Mesenchymal stem cell (in vitro differentiated cells and primary cell): ENCODE measurements around the gene NPW.

Experiments used
- DNase-seq: peaks from one replicate; pipeline ENCODE4 v3.0.0-alpha.2; 2013
- H2AFZ ChIP-seq: one replicate; pipeline ENCODE4 v1.6.1; 2013; ENCODE audit warnings: low read depth, mild to moderate bottlenecking, control low read depth, inconsistent platforms, low read length, moderate library complexity
- H2AK5ac ChIP-seq: 2 replicates; pipeline ENCODE4 v1.6.1; 2013; ENCODE audit warnings: low read length, moderate library complexity, mild to moderate bottlenecking, inconsistent platforms; ENCODE audit not compliant: severe bottlenecking
- H2BK120ac ChIP-seq: one replicate; pipeline ENCODE4 v1.6.1; 2013; ENCODE audit warnings: low read depth, mild to moderate bottlenecking, inconsistent platforms, low read length, moderate library complexity
- H2BK12ac ChIP-seq, 2 experiments: one replicate each; pipeline ENCODE4 v1.6.1; 2013; ENCODE audit warnings: inconsistent platforms in 2 of 2, low read length in 2 of 2, mild to moderate bottlenecking in 2 of 2, moderate library complexity in 2 of 2, control low read depth in 1 of 2
- H2BK15ac ChIP-seq: one replicate; pipeline ENCODE4 v1.6.1; 2013; ENCODE audit warnings: mild to moderate bottlenecking, low read depth, inconsistent platforms; ENCODE audit not compliant: poor library complexity, severe bottlenecking
- H2BK5ac ChIP-seq: 2 replicates; pipeline ENCODE4 v1.6.1; 2013; ENCODE audit warnings: low read depth, mild to moderate bottlenecking, low read length, control low read depth, inconsistent platforms; ENCODE audit not compliant: poor library complexity, severe bottlenecking
- H3K14ac ChIP-seq, 2 experiments: one replicate each; pipeline ENCODE4 v1.6.1; 2013; ENCODE audit warnings: inconsistent platforms in 2 of 2, low read length in 2 of 2, control low read depth in 1 of 2, mild to moderate bottlenecking in 1 of 2, moderate library complexity in 1 of 2
- H3K18ac ChIP-seq, 2 experiments: one replicate each; pipeline ENCODE4 v1.6.1; 2013; ENCODE audit warnings: inconsistent platforms in 2 of 2, low read length in 2 of 2, control low read depth in 1 of 2, low read depth in 1 of 2, mild to moderate bottlenecking in 1 of 2
- H3K23ac ChIP-seq, 2 experiments: one replicate each; pipeline ENCODE4 v1.6.1; 2013; ENCODE audit warnings: inconsistent platforms in 2 of 2, low read length in 2 of 2, mild to moderate bottlenecking in 2 of 2, moderate library complexity in 2 of 2, control low read depth in 1 of 2
- H3K27ac ChIP-seq: 2 replicates; pipeline ENCODE4 v1.5.1; 2013; ENCODE audit warnings: mild to moderate bottlenecking, moderate library complexity, low read length, control low read depth, inconsistent platforms; ENCODE audit not compliant: poor library complexity, severe bottlenecking
- H3K27me3 ChIP-seq, 2 experiments: 2 replicates each; pipeline versions ENCODE4 v1.6.1 to v1.7.0; 2013; ENCODE audit warnings: low read length in 2 of 2, mild to moderate bottlenecking in 2 of 2, moderate library complexity in 2 of 2, control low read depth in 1 of 2, inconsistent platforms in 1 of 2; ENCODE audit not compliant: control insufficient read depth in 1 of 2, insufficient read depth in 1 of 2
- H3K36me3 ChIP-seq, 2 experiments: 2 replicates each; pipeline versions ENCODE4 v1.6.1 to v1.7.0; 2013; ENCODE audit warnings: low read length in 2 of 2, control low read depth in 1 of 2, inconsistent platforms in 1 of 2, low read depth in 1 of 2, mild to moderate bottlenecking in 1 of 2; ENCODE audit not compliant: insufficient read depth in 2 of 2, control insufficient read depth in 1 of 2
- H3K4ac ChIP-seq, 2 experiments: one replicate each; pipeline ENCODE4 v1.6.1; 2013; ENCODE audit warnings: inconsistent platforms in 2 of 2, low read length in 2 of 2, mild to moderate bottlenecking in 2 of 2, moderate library complexity in 2 of 2, control low read depth in 1 of 2, low read depth in 1 of 2
- H3K4me1 ChIP-seq: 2 replicates; pipeline ENCODE4 v1.6.1; 2013; ENCODE audit warnings: low read depth, low read length, control low read depth; ENCODE audit not compliant: control insufficient read depth, insufficient read depth
- H3K4me2 ChIP-seq: 2 replicates; pipeline ENCODE4 v1.6.1; 2013; ENCODE audit warnings: low read length, mild to moderate bottlenecking, inconsistent platforms; ENCODE audit not compliant: poor library complexity, severe bottlenecking
- H3K4me3 ChIP-seq, 2 experiments: 2 replicates each; pipeline versions ENCODE4 v1.5.1 to v1.7.0; 2013; ENCODE audit warnings: low read length in 2 of 2, mild to moderate bottlenecking in 2 of 2, control low read depth in 1 of 2, low read depth in 1 of 2; ENCODE audit not compliant: insufficient read depth in 1 of 2
- H3K79me1 ChIP-seq: replicated peaks from 2 replicates; pipeline ENCODE4 v1.6.1; 2013; ENCODE audit warnings: mild to moderate bottlenecking, control low read depth, low read length, inconsistent platforms; ENCODE audit not compliant: poor library complexity, severe bottlenecking
- H3K9ac ChIP-seq: 2 replicates; pipeline ENCODE4 v1.7.0; 2013; ENCODE audit warnings: mild to moderate bottlenecking, low read length, moderate library complexity
- H3K9me3 ChIP-seq: 2 replicates; pipeline ENCODE4 v1.7.0; 2013; ENCODE audit warnings: mild to moderate bottlenecking, low read length; ENCODE audit not compliant: control insufficient read depth
- H4K8ac ChIP-seq: one replicate; pipeline ENCODE4 v1.6.1; 2013; ENCODE audit warnings: inconsistent platforms, mild to moderate bottlenecking, low read length, moderate library complexity
- H4K91ac ChIP-seq: one replicate; pipeline ENCODE4 v1.6.1; 2013; ENCODE audit warnings: mild to moderate bottlenecking, low read length, inconsistent platforms
- WGBS: methylation state at CpG from one replicate; pipeline ENCODE4 v1.1.7; 2013; ENCODE audit warnings: mixed read lengths; 5-methylcytosine and 5-hydroxymethylcytosine counted together

Gene NPW

DNA sequence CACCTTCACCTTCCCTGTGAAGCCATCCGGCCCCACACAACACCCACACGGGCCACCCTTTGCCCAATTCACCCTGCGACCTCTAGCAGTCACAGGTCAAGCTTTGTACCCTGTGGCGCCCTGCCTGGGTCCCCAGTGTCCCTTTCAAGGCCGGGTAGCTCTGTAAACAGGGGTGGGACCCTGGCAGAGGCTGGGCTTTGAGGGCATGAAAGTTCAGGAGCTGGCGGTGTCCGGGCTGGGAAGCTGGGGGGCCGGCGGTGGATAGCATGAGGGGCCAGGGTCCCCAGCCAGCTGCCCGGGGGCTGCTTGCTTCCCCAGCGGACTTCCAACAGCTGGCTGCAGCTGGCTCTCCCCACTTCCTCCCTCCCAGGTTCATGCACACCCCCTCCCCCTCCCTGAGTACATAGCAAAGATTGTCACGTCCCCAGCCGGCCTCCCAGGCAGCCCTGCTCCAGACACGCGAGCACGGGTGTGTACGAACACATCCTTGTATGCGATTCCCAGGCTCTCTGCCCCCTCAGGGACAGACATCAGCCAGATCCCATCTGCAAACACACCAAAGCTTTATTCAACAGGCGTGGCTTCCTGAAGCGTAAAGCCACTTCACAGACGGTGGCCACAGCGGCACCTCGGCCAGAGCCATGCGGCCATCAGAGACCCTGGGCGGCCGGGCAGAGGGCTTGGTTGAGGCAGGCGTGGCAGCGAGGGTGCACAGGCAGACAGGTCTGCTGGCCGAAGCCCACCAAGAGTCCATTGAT lies 19.9 kb downstream of the NPW start:
- Histone ChIP-seq H2AK5ac (peak overlapping the region; percentile 24), H4K8ac (peak overlapping the region; percentile 95), H4K91ac (peak overlapping the region; percentile 95), H3K4ac (peak overlapping the region; percentile 77 to 83), H2AFZ (no peak overlapping the region), H3K27ac (peak overlapping the region; percentile 25), H2BK5ac (peak overlapping the region; percentile 47), H3K4me2 (no peak overlapping the region), H3K23ac (no peak overlapping the region), H3K9ac (peak overlapping the region; percentile 21), H3K9me3 (no peaks in the 10 kb centered on the region), H3K4me3 (no peak overlapping the region), H3K4me1 (peaks cover 91% of the 10 kb centered on the region), H3K18ac (peak overlapping the region; percentile 50 to 97), H3K27me3 (no peaks in the 10 kb centered on the region), H2BK15ac (peak overlapping the region; percentile 55), H3K14ac (peak overlapping the region in 1 of 2 experiments; percentile 22), H2BK12ac (peak overlapping the region; percentile 94 to 95), H3K36me3 (peaks cover 0 to 62% of the 10 kb centered on the region in 2 experiments), H3K79me1 (peaks cover 10% of the 10 kb centered on the region), H2BK120ac (peak overlapping the region; percentile 87)
- WGBS = 37% methylated on average over 28 of the region's 29 CpGs
- DNase-seq = peak; percentile 97

DNA sequence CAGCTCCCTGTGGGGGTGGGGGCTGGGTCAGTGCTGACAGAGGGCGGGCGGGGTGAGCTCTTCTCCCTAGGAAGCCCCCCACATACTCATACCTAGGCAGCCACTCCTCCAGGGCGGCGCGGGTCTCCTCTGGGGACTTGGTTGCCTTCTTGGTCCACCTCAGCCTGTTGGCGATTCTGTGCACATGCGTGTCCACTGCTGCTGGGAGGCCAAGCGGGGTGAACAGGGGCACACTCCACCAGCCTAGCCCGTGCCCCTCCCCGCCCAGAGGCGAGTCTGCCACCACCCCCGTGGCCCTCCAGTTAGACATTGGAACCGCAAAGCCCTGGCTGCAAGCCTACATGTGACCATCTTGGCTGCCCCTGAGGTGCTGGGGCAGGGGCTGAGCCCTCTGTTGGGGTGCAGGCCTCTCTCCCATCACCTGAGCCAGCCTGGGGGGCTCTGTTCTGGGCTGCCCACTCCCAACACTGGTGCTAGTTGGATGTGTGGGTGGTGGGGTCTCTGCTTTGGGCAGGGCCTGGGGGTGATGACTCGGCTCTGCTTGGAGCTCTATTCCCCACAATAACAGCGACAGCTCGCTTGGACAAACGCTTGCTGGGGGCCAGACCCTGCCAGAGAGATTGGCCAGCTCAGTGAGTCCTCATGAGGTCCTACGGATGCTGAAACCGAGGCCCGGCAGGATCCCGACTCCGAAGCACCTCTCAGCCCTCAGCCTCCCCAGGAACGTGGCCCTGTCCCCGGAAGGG lies 20.6 kb downstream of the NPW start:
- H3K4ac ChIP-seq = peak overlapping the region; percentile 21 to 83
- peaks cover 86% of the 10 kb centered on the region for H3K4me1 ChIP-seq
- H3K23ac ChIP-seq = no peak overlapping the region
- peak overlapping the region; percentile 87 for H2BK120ac ChIP-seq
- H3K9me3 ChIP-seq = no peaks in the 10 kb centered on the region
- peak overlapping the region; percentile 95 for H4K91ac ChIP-seq
- no peaks in the 10 kb centered on the region for H3K27me3 ChIP-seq
- no peak overlapping the region for H2BK5ac ChIP-seq
- peak overlapping the region; percentile 50 to 86 for H3K18ac ChIP-seq
- H2AFZ ChIP-seq = no peak overlapping the region
- H3K4me2 ChIP-seq = no peak overlapping the region
- H3K79me1 ChIP-seq = peaks cover 13% of the 10 kb centered on the region
- H3K9ac ChIP-seq = no peak overlapping the region
- peak overlapping the region; percentile 55 for H2BK15ac ChIP-seq
- H2AK5ac ChIP-seq = peak overlapping the region; percentile 24
- H2BK12ac ChIP-seq = peak overlapping the region; percentile 81 to 95
- H3K4me3 ChIP-seq = no peak overlapping the region
- H3K27ac ChIP-seq = peak overlapping the region; percentile 80
- H4K8ac ChIP-seq = peak overlapping the region; percentile 95
- 94% methylated on average over 24 of the region's 24 CpGs for WGBS
- H3K36me3 ChIP-seq = peaks cover 0 to 61% of the 10 kb centered on the region in 2 experiments
- H3K14ac ChIP-seq = peak overlapping the region in 1 of 2 experiments; percentile 66
- no peak for DNase-seq

DNA sequence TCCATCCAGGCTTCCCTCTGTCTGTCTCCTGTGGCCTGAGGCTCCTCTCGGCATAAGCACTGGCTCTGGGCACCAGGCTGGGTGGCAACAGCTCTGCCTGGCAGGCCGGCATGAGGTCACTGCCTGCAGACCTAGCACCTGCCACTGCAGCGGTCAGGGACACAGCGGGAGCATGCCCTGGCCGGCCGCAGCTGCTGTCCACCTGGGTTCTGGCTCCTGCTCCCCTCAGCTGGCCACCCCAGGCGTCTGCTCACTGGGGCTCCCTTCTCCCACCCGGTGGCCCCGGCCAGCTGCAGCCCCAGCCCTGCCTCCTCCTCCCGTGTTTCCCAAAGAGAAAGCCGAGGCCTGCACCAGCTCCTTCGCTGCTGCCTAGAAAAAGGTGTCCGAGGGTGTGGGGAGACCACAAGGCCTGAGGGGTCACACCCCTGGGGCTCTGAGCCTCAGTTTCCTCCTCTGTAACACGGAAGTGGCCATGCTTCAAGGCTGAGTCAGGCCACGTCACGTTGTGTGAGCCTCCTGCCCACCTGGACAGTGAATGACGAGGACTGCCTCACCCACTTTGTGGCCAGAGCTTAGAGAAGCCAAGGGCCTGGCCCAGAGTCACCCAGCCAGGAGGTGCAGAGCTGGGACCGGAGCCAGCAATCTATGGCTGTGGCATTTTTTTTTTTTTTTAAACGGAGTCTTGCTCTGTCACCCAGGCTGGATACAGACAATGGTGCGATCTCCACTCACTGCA lies 21.4 kb downstream of the NPW start:
- H3K14ac ChIP-seq = peak overlapping the region in 1 of 2 experiments; percentile 13
- peak overlapping the region; percentile 29 for H2AK5ac ChIP-seq
- H3K27ac ChIP-seq = peak overlapping the region; percentile 80
- H4K91ac ChIP-seq = peak overlapping the region; percentile 95
- H3K9ac ChIP-seq = no peak overlapping the region
- no peak overlapping the region for H3K4me3 ChIP-seq
- H2BK15ac ChIP-seq = no peak overlapping the region
- no peaks in the 10 kb centered on the region for H3K27me3 ChIP-seq
- H2BK12ac ChIP-seq = peak overlapping the region; percentile 49 to 55
- H2AFZ ChIP-seq = no peak overlapping the region
- 89% methylated on average over 20 of the region's 20 CpGs for WGBS
- H2BK5ac ChIP-seq = no peak overlapping the region
- H3K23ac ChIP-seq = no peak overlapping the region
- H3K36me3 ChIP-seq = peaks cover 0 to 64% of the 10 kb centered on the region in 2 experiments
- H3K9me3 ChIP-seq = no peaks in the 10 kb centered on the region
- H4K8ac ChIP-seq = peak overlapping the region; percentile 24
- H3K18ac ChIP-seq = no peak overlapping the region
- peaks cover 17% of the 10 kb centered on the region for H3K79me1 ChIP-seq
- no peak overlapping the region for H3K4me2 ChIP-seq
- H3K4me1 ChIP-seq = peaks cover 80% of the 10 kb centered on the region
- H2BK120ac ChIP-seq = peak overlapping the region; percentile 87
- DNase-seq = no peak
- peak overlapping the region; percentile 16 to 21 for H3K4ac ChIP-seq
